WTC11 (cell line): ENCODE data around the gene VAMP3.

Experiments used
- ESRRA ChIP-seq: sonication (generic); formaldehyde crosslinking; IDR thresholded peaks from 2 replicates; pipeline ENCODE4 v1.8.1; 2022; ENCODE audit warnings: mild to moderate bottlenecking, missing genetic modification reagents, borderline replicate concordance
- FOXJ3 ChIP-seq: sonication (generic); formaldehyde crosslinking; IDR thresholded peaks from 2 replicates; pipeline ENCODE4 v1.9.0; 2021; ENCODE audit warnings: missing genetic modification reagents, mild to moderate bottlenecking, borderline replicate concordance
- FOXP1 ChIP-seq: sonication (generic); formaldehyde crosslinking; IDR thresholded peaks from 2 replicates; pipeline ENCODE4 v1.8.0; 2022; ENCODE audit warnings: missing genetic modification reagents, mild to moderate bottlenecking, moderate library complexity, borderline replicate concordance
- GABPB1 ChIP-seq: sonication (generic); formaldehyde crosslinking; IDR thresholded peaks from 2 replicates; pipeline ENCODE4 v1.8.1; 2023; ENCODE audit warnings: mild to moderate bottlenecking, missing genetic modification reagents
- NFYB ChIP-seq: sonication (generic); formaldehyde crosslinking; conservative IDR thresholded peaks from 2 replicates; pipeline ENCODE4 v1.8.0; 2022; ENCODE audit warnings: low read depth, missing genetic modification reagents
- TP53 ChIP-seq: sonication (generic); formaldehyde crosslinking; IDR thresholded peaks from 2 replicates; pipeline ENCODE4 v1.8.1; 2023; ENCODE audit warnings: mild to moderate bottlenecking, missing genetic modification reagents
- ZNF138 ChIP-seq: sonication (generic); formaldehyde crosslinking; conservative IDR thresholded peaks from 2 replicates; pipeline ENCODE4 v1.8.1; 2022; ENCODE audit warnings: mild to moderate bottlenecking, moderate library complexity, missing genetic modification reagents
- TF ChIP-seq, protein P1 (sequence below): fragments of 250-450 bp; sonication (Bioruptor Pico); IDR thresholded peaks from 2 replicates; pipeline ENCODE4 v2.1.2; 2022; ENCODE audit warnings: mild to moderate bottlenecking, moderate library complexity
- TF ChIP-seq, protein P2 (sequence below): sonication (generic); formaldehyde crosslinking; IDR thresholded peaks from 2 replicates; pipeline ENCODE4 v1.8.1; 2022; ENCODE audit warnings: low read depth, missing genetic modification reagents, borderline replicate concordance
- TF ChIP-seq, protein P3 (sequence below): fragments of 200-600 bp; IDR thresholded peaks from 2 replicates; pipeline ENCODE4 v1.8.0; 2022; ENCODE audit warnings: antibody characterized with exemption
- TF ChIP-seq, protein P4 (sequence below): fragments of 250-450 bp; sonication (Bioruptor Pico); IDR thresholded peaks from 2 replicates; pipeline ENCODE4 v1.9.0; 2021; ENCODE audit warnings: moderate library complexity, mild to moderate bottlenecking, inconsistent platforms, borderline replicate concordance
- TF ChIP-seq, protein P5 (sequence below): sonication (generic); formaldehyde crosslinking; IDR thresholded peaks from 2 replicates; pipeline ENCODE4 v1.8.1; 2022; ENCODE audit warnings: missing genetic modification reagents, borderline replicate concordance

DNA sequence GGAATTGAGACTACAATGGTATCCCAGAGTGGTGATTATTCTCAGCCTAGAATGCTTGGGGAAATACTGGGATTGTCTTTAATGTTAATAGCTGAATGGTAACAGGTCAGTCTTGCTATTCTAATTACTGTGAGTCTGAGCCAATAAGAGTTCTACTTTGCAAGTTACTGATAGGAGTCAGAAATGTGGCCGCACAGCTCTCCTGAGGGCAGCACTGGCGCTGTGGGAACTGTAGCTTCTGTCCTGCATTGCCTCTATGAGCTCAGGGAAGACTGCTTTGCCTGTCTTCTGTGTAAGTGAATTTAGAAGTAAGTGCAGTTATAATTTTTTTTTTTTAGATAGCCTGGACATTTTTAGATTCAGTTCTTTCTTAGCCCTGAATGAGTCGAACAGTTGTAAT lies 10.0 kb upstream of the VAMP3 start:
- TF ChIP-seq ZNF138 (CRISPR knock-in tag) (no peak), FOXJ3 (no peak), GABPB1 (CRISPR knock-in tag) (no peak), ESRRA (CRISPR knock-in tag) (no peak), TP53 (CRISPR knock-in tag) (no peak), FOXP1 (CRISPR knock-in tag) (no peak), NFYB (no peak)
- TF ChIP-seq, protein P1, sequence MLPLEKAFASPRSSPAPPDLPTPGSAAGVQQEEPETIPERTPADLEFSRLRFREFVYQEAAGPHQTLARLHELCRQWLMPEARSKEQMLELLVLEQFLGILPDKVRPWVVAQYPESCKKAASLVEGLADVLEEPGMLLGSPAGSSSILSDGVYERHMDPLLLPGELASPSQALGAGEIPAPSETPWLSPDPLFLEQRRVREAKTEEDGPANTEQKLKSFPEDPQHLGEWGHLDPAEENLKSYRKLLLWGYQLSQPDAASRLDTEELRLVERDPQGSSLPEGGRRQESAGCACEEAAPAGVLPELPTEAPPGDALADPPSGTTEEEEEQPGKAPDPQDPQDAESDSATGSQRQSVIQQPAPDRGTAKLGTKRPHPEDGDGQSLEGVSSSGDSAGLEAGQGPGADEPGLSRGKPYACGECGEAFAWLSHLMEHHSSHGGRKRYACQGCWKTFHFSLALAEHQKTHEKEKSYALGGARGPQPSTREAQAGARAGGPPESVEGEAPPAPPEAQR = no peak
- TF ChIP-seq, protein P2, sequence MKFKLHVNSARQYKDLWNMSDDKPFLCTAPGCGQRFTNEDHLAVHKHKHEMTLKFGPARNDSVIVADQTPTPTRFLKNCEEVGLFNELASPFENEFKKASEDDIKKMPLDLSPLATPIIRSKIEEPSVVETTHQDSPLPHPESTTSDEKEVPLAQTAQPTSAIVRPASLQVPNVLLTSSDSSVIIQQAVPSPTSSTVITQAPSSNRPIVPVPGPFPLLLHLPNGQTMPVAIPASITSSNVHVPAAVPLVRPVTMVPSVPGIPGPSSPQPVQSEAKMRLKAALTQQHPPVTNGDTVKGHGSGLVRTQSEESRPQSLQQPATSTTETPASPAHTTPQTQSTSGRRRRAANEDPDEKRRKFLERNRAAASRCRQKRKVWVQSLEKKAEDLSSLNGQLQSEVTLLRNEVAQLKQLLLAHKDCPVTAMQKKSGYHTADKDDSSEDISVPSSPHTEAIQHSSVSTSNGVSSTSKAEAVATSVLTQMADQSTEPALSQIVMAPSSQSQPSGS = no peak
- TF ChIP-seq, protein P3, sequence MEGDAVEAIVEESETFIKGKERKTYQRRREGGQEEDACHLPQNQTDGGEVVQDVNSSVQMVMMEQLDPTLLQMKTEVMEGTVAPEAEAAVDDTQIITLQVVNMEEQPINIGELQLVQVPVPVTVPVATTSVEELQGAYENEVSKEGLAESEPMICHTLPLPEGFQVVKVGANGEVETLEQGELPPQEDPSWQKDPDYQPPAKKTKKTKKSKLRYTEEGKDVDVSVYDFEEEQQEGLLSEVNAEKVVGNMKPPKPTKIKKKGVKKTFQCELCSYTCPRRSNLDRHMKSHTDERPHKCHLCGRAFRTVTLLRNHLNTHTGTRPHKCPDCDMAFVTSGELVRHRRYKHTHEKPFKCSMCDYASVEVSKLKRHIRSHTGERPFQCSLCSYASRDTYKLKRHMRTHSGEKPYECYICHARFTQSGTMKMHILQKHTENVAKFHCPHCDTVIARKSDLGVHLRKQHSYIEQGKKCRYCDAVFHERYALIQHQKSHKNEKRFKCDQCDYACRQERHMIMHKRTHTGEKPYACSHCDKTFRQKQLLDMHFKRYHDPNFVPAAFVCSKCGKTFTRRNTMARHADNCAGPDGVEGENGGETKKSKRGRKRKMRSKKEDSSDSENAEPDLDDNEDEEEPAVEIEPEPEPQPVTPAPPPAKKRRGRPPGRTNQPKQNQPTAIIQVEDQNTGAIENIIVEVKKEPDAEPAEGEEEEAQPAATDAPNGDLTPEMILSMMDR = no peak
- TF ChIP-seq, protein P4, sequence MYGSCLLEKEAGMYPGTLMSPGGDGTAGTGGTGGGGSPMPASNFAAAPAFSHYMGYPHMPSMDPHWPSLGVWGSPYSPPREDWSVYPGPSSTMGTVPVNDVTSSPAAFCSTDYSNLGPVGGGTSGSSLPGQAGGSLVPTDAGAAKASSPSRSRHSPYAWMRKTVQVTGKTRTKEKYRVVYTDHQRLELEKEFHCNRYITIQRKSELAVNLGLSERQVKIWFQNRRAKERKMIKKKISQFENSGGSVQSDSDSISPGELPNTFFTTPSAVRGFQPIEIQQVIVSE = no peak
- TF ChIP-seq, protein P5, sequence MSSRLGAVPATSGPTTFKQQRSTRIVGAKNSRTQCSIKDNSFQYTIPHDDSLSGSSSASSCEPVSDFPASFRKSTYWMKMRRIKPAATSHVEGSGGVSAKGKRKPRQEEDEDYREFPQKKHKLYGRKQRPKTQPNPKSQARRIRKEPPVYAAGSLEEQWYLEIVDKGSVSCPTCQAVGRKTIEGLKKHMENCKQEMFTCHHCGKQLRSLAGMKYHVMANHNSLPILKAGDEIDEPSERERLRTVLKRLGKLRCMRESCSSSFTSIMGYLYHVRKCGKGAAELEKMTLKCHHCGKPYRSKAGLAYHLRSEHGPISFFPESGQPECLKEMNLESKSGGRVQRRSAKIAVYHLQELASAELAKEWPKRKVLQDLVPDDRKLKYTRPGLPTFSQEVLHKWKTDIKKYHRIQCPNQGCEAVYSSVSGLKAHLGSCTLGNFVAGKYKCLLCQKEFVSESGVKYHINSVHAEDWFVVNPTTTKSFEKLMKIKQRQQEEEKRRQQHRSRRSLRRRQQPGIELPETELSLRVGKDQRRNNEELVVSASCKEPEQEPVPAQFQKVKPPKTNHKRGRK (CRISPR knock-in tag) = no peak
